ENCODE measurements around the gene FRG2B.
"Not testable (repeated sequence)": the region's sequence is repeated elsewhere in the genome, so short reads cannot be mapped to it uniquely, and the experiment has no call there.

The FRG2B gene

GRCh38 chr10:133626695-133627094 is at the start of gene FRG2B:
FRG2B (minus strand) TSS chr10:133626795; CDS start chr10:133626742, 53 bp downstream.
- DNase-seq = not testable (repeated sequence)

GRCh38 chr10:133667446-133667845 is 40.9 kb upstream of the FRG2B start:
- not testable (repeated sequence) for DNase-seq

GRCh38 chr10:133663544-133664160 is 37.1 kb upstream of the FRG2B start:
- DNase-seq = not testable (repeated sequence)

- DNase-seq = not testable (repeated sequence)
These were observed 34.5 kb upstream of the FRG2B start for GRCh38 chr10:133661122-133661521.

- not testable (repeated sequence) for DNase-seq
These were observed 33.9 kb upstream of the FRG2B start for GRCh38 chr10:133660516-133660915.

- DNase-seq = not testable (repeated sequence)
These were observed 30.7 kb upstream of the FRG2B start for GRCh38 chr10:133657276-133657675.

GRCh38 chr10:133648872-133649455 is 22.4 kb upstream of the FRG2B start:
- DNase-seq = not testable (repeated sequence)

GRCh38 chr10:133647075-133647748 is 20.6 kb upstream of the FRG2B start:
- not testable (repeated sequence) for DNase-seq

- not testable (repeated sequence) for DNase-seq
These were observed 11.2 kb upstream of the FRG2B start for GRCh38 chr10:133637846-133638235.

- not testable (repeated sequence) for DNase-seq
These were observed 10.7 kb upstream of the FRG2B start for GRCh38 chr10:133637202-133637845.

- DNase-seq = not testable (repeated sequence)
These were observed 4.2 kb upstream of the FRG2B start for GRCh38 chr10:133630723-133631249.

GRCh38 chr10:133622544-133622943 is 4.1 kb downstream of the FRG2B start:
- not testable (repeated sequence) for DNase-seq

GRCh38 chr10:133618851-133619250 is 7.7 kb downstream of the FRG2B start:
- no peak for DNase-seq

GRCh38 chr10:133617196-133617595 is 9.4 kb downstream of the FRG2B start:
- DNase-seq = no peak

GRCh38 chr10:133616371-133617130 is 10.0 kb downstream of the FRG2B start:
- DNase-seq = no peak

GRCh38 chr10:133614830-133615580 is 11.6 kb downstream of the FRG2B start:
- DNase-seq = no peak

- no peak for DNase-seq
These were observed 12.9 kb downstream of the FRG2B start for GRCh38 chr10:133613699-133614098.

GRCh38 chr10:133611079-133611478 is 15.5 kb downstream of the FRG2B start:
- no peak for DNase-seq

GRCh38 chr10:133608855-133609254 is 17.7 kb downstream of the FRG2B start:
- no peak for DNase-seq

GRCh38 chr10:133603434-133603833 is 23.2 kb downstream of the FRG2B start:
- DNase-seq = not testable (repeated sequence)

GRCh38 chr10:133600657-133601056 is 25.9 kb downstream of the FRG2B start:
- DNase-seq = no peak

- DNase-seq = not testable (repeated sequence)
These were observed 26.7 kb downstream of the FRG2B start for GRCh38 chr10:133599869-133600268.

Data from activated T-cell treated with anti-CD3 and anti-CD28 coated beads for 4 hours (primary cell).